HEK293 (cell line): Measurements from ENCODE around the gene FPGS.

ENCODE experiments used
- ZNF169 ChIP-seq: fragments of 450-650 bp; formaldehyde crosslinking; IDR thresholded peaks from 2 replicates; pipeline ENCODE4 v1.5.1; 2016; ENCODE audit warnings: missing biosample characterization, missing genetic modification characterization
- ZNF549 ChIP-seq: fragments of 450-650 bp; IDR thresholded peaks from 2 replicates; pipeline ENCODE4 v1.5.1; 2018; ENCODE audit warnings: missing biosample characterization, missing genetic modification characterization, mild to moderate bottlenecking, inconsistent platforms, moderate library complexity

DNA sequence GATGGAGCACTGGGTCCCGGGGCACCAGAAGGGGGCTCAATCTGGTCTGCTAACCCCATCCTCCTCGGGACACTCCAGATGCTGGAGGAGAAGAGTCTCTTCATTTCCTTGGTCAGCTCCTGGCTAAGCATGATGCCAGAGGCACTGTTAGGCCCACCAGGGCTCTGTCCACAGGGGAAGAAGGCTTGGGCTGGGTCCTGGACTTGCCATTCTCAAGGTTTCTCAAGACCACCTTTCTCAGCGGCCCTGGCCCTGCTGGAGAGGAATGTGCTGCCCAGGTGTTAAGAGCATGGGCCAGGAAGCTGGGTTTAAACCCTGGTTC is 32.1 kb upstream of the FPGS start:
- TF ChIP-seq ZNF549 (tag by site-specific recombination) = no peak
- TF ChIP-seq ZNF169 (tag by site-specific recombination) = no peak
